ENCODE results near the gene HYAL2. TPM values are rescaled to one million over a fixed set of nuclear protein-coding genes. Genes with fewer than 3 reads are reported as not detected.
A peak's percentile ranks its signal among the peaks of the same experiment; 100 is the strongest.

Gene HYAL2
- polyA plus RNA-seq, 3 donors, result 18.3 to 25.8 (median 18.9) TPM

DNA sequence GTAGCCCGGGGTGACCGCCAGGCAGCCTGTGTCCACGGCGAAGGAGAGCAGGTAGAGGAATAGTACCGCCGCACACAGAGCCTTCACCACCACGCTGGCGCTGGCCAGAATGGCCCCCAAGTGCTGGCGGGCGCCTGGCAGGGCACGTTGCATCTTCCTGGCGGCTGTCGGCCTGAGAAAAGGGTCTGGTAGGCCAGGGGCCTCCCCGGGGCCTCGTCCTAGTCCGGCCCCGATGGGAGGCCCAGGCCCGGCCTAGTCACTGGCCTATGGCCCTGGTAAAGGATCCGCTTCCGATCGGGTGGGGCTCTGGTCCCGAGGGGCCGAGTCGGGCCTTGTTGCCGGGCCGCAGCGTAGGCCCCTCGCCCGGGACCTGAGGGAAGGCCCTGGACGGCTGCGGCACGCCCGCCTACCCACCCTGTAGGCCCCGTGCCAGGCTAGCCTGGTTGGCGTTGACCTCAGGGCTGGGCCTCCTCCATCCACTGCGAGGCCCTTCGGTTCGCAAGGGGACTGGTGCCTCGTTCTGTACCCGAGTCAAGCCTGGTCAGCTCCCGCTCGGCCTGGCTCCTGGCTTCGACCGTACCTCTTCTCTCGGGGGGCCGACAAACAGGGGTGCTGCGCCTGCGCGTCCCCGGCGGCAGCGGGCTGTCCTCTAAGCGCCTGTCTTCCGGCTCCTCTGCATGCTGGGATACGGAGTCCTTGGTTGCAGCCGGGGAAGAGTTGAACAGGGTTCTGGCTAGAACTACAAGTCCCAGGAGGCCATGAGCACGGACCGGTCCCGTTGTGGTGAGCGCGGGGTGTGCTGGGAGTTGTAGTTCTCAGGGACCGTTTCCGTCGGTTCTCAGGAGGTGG is 36.6 kb upstream of the HYAL2 start, which contains the start of gene TMEM115:
TMEM115 (minus strand) TSS at position 611 of the 849 bp plus-strand sequence; CDS start at position 153, 458 bp downstream.
- DNase-seq, result peak; percentile 94 to 97 (median 96)
- H3K27me3 ChIP-seq (ENCODE audit: control insufficient read depth in 2 of 2, insufficient read depth in 2 of 2, low read length in 2 of 2), result peaks cover 0 to 2% of the 10 kb centered on the region in 2 donors
- peaks cover 20 to 35% of the 10 kb centered on the region in 2 donors for H3K36me3 Mint-ChIP-seq
- peak within 1 kb of the TSS; percentile 94 for H2AFZ ChIP-seq (ENCODE audit: insufficient read depth, low read depth, low read length, poor library complexity, severe bottlenecking)
- no peak for TF ChIP-seq CTCF (IDR thresholded peaks at IDR 0.05)
- peak within 1 kb of the TSS; percentile 90 to 95 for H3K4me3 Mint-ChIP-seq
- peak within 1 kb of the TSS; percentile 47 to 91 (median 89) for H3K4me3 ChIP-seq (replicated peaks in 1 of 3; ENCODE audit: low read depth in 2 of 3, low read length in 3 of 3)
- H3K9me3 Mint-ChIP-seq, result peaks cover 0 to 3% (median 0%) of the 10 kb centered on the region in 7 donors
- H3K79me2 ChIP-seq (ENCODE audit: insufficient read depth, low read length), result peaks cover 53% of the 10 kb centered on the region
- peaks cover 0 to 5% (median 1%) of the 10 kb centered on the region in 3 donors for H3K27me3 Mint-ChIP-seq (ENCODE audit: low read depth in 3 of 3)
- H4K20me1 ChIP-seq (ENCODE audit: insufficient read depth, low read length), result peaks cover 49% of the 10 kb centered on the region
- peaks cover 45% of the 10 kb centered on the region for H3K4me1 Mint-ChIP-seq
- peak within 1 kb of the TSS; percentile 57 to 91 for H3K27ac ChIP-seq (ENCODE audit: low read depth in 1 of 2, low read length in 2 of 2)
- H3K4me1 ChIP-seq (ENCODE audit: control insufficient read depth in 1 of 2, insufficient read depth in 2 of 2, low read length in 2 of 2), result peaks cover 42 to 45% of the 10 kb centered on the region in 2 donors
- peak within 1 kb of the TSS; percentile 82 to 95 (median 93) for H3K27ac Mint-ChIP-seq
- WGBS (ENCODE audit: insufficient coverage), result 1% methylated on average over 62 of the region's 64 CpGs
- no peaks in the 10 kb centered on the region for H3K9me3 ChIP-seq (replicated peaks in 1 of 2; ENCODE audit: control insufficient read depth in 1 of 2, insufficient read depth in 1 of 2, low read length in 2 of 2)
- peaks cover 29 to 41% of the 10 kb centered on the region in 2 donors for H3K36me3 ChIP-seq (replicated peaks in 1 of 2; ENCODE audit: control insufficient read depth in 1 of 2, insufficient read depth in 2 of 2, low read length in 2 of 2)
- H3K9ac ChIP-seq (ENCODE audit: insufficient read depth, low read length, poor library complexity, severe bottlenecking), result peak within 1 kb of the TSS; percentile 96
- peak within 1 kb of the TSS; percentile 98 for H3K4me2 ChIP-seq (replicated peaks; ENCODE audit: extremely low read depth, low read length, poor library complexity, severe bottlenecking)
- intact Hi-C loops (cut with micrococcal nuclease), result loop anchor here (1.0 to 10.0 kb wide), 4 partner anchors 8 to 1036 kb away; partner anchors contain the start of genes MAPKAPK3 (in 1 of the 2), MON1A (in 1 of the 2) and RBM15B (in 1 of the 2)

DNA sequence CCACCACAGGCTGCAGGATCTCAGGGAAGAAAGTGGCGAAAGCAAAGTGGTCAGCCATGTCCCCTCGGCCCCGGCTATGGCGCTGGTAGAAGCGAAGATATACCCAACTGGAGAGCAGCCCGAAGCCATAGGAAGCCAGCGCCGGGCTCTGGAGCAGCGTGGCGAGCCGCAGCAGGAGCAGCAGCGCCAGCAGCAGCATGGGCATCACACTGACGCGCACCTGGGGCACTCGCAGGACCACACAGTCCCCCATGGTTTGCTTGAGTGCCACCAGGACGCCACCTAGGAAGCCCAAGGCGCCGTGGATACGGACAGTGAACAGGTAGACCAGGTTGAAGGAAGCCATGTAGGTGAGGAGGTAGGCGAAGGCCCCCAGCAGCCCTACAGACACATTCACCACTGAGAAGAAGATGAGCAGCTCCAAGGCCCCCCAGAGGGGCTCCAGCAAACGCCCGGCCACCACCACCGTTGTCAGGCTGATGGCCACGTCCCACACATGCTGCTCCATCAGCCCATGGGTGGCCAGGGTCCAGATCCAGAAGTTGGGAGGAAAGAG is 35.9 kb upstream of the HYAL2 start:
- no peak for DNase-seq
- Histone ChIP-seq H3K36me3 (replicated peaks in 1 of 2; ENCODE audit: control insufficient read depth in 1 of 2, insufficient read depth in 2 of 2, low read length in 2 of 2) (peaks cover 36 to 48% of the 10 kb centered on the region in 2 donors), H3K4me2 (replicated peaks; ENCODE audit: extremely low read depth, low read length, poor library complexity, severe bottlenecking) (peak overlapping the region; percentile 98), H3K4me3 (replicated peaks in 1 of 3; ENCODE audit: low read depth in 2 of 3, low read length in 3 of 3) (peak overlapping the region; percentile 47 to 91 (median 89)), H3K27me3 (ENCODE audit: control insufficient read depth in 2 of 2, insufficient read depth in 2 of 2, low read length in 2 of 2) (no peaks in the 10 kb centered on the region), H3K9ac (ENCODE audit: insufficient read depth, low read length, poor library complexity, severe bottlenecking) (peak overlapping the region; percentile 96), H4K20me1 (ENCODE audit: insufficient read depth, low read length) (peaks cover 56% of the 10 kb centered on the region), H3K27ac (ENCODE audit: low read depth in 1 of 2, low read length in 2 of 2) (peak overlapping the region; percentile 57 to 91), H3K4me1 (ENCODE audit: control insufficient read depth in 1 of 2, insufficient read depth in 2 of 2, low read length in 2 of 2) (peaks cover 42 to 47% of the 10 kb centered on the region in 2 donors), H3K79me2 (ENCODE audit: insufficient read depth, low read length) (peaks cover 60% of the 10 kb centered on the region), H3K9me3 (replicated peaks in 1 of 2; ENCODE audit: control insufficient read depth in 1 of 2, insufficient read depth in 1 of 2, low read length in 2 of 2) (no peaks in the 10 kb centered on the region), H2AFZ (ENCODE audit: insufficient read depth, low read depth, low read length, poor library complexity, severe bottlenecking) (peak overlapping the region; percentile 94)
- TF ChIP-seq CTCF (IDR thresholded peaks at IDR 0.05), result no peak
- Mint-ChIP-seq H3K36me3 (peaks cover 25 to 42% of the 10 kb centered on the region in 2 donors), H3K27ac (peak overlapping the region; percentile 46 to 93 (median 86)), H3K27me3 (ENCODE audit: low read depth in 3 of 3) (peaks cover 0 to 2% (median 0%) of the 10 kb centered on the region in 3 donors), H3K4me1 (peaks cover 46% of the 10 kb centered on the region), H3K9me3 (no peaks in the 10 kb centered on the region), H3K4me3 (peak overlapping the region; percentile 90 to 95)
- intact Hi-C loops (cut with micrococcal nuclease), result loop anchor here (5.0 to 10.0 kb wide), 3 partner anchors 259 to 1036 kb away; partner anchors contain the start of genes MAPKAPK3 (in 1 of the 2), MON1A (in 1 of the 2) and RBM15B (in 1 of the 2)
- 68% methylated on average over 18 of the region's 24 CpGs for WGBS (ENCODE audit: insufficient coverage)

Data from CD14-positive monocyte (primary cell).